Measurements from ENCODE around the gene GRIK2. TPM values are rescaled to one million over a fixed set of nuclear protein-coding genes. Genes with fewer than 3 reads are reported as not detected.

Gene GRIK2
- total RNA-seq, 2 donors from 2014 or later: 1.00 to 4.5 TPM

DNA sequence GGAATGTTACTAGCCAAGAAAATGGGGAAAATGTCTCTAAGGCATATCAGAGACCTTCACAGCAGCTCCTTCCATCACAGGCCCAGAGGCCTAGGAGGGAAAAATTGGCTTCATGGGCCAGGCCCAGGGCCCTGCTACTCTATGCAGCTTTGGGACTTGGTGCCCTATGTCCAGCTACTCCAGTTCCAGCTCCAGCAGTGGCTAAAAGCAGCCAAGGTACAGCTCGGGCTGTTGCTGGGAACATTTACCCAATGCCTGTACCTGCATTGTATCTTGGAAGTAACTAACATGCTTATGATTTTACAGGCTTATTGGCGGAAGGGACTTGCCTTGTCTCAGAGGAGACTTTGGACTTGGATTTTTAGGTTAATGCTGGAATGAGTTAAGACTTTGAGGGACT is 390.6 kb downstream of the GRIK2 start:
- Mint-ChIP-seq H3K36me3 (ENCODE audit: low read depth) (peaks cover 2% of the 10 kb centered on the region), H3K4me1 (no peaks in the 10 kb centered on the region), H3K9me3 (peaks cover 7% of the 10 kb centered on the region), H3K27me3 (ENCODE audit: insufficient read depth) (no peaks in the 10 kb centered on the region), H3K4me3 (no peak overlapping the region), H3K27ac (no peak overlapping the region)
- no peak overlapping the region for H3K9ac ChIP-seq (ENCODE audit: extremely low read depth, low read length, poor library complexity, severe bottlenecking)
- DNase-seq: no peak
- TF ChIP-seq, protein P1, sequence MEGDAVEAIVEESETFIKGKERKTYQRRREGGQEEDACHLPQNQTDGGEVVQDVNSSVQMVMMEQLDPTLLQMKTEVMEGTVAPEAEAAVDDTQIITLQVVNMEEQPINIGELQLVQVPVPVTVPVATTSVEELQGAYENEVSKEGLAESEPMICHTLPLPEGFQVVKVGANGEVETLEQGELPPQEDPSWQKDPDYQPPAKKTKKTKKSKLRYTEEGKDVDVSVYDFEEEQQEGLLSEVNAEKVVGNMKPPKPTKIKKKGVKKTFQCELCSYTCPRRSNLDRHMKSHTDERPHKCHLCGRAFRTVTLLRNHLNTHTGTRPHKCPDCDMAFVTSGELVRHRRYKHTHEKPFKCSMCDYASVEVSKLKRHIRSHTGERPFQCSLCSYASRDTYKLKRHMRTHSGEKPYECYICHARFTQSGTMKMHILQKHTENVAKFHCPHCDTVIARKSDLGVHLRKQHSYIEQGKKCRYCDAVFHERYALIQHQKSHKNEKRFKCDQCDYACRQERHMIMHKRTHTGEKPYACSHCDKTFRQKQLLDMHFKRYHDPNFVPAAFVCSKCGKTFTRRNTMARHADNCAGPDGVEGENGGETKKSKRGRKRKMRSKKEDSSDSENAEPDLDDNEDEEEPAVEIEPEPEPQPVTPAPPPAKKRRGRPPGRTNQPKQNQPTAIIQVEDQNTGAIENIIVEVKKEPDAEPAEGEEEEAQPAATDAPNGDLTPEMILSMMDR (conservative IDR thresholded peaks at IDR 0.05): no peak
- no peaks in the 10 kb centered on the region for H3K9me3 ChIP-seq (ENCODE audit: control insufficient read depth, low read length)
- no peak overlapping the region for H3K4me3 ChIP-seq (ENCODE audit: low read length)
- H3K27me3 ChIP-seq (ENCODE audit: control insufficient read depth, insufficient read depth, low read length, poor library complexity, severe bottlenecking): no peaks in the 10 kb centered on the region
- 68 to 72% methylated on average over 2 of the region's 2 CpGs for WGBS, 2 experiments (ENCODE audit: insufficient coverage in 1 of 2, insufficient read length in 1 of 2)
- H3K4me1 ChIP-seq (ENCODE audit: control insufficient read depth, insufficient read depth, low read length): no peaks in the 10 kb centered on the region
- no peak overlapping the region for H3K27ac ChIP-seq (ENCODE audit: low read depth, low read length)
- H3K36me3 ChIP-seq (ENCODE audit: control insufficient read depth, insufficient read depth, low read length): no peaks in the 10 kb centered on the region

DNA sequence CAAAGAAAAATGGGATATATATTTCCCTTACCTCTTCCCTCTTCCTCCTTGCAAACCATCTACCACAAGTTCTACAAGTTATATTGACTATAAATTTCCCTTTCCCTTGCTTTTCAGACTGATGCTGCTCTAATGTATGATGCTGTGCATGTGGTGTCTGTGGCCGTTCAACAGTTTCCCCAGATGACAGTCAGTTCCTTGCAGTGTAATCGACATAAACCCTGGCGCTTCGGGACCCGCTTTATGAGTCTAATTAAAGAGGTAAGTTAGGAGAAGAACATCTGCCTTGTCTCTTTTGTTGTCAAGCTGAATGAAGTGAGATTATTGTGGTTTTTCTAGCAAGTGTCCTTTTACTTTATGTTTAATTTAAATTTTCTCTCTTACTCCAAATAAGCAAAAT is 406.0 kb downstream of the GRIK2 start:
- no peak for DNase-seq
- Histone ChIP-seq H3K9ac (ENCODE audit: extremely low read depth, low read length, poor library complexity, severe bottlenecking) (no peak overlapping the region), H3K9me3 (ENCODE audit: control insufficient read depth, low read length) (peaks cover 2% of the 10 kb centered on the region), H3K36me3 (ENCODE audit: control insufficient read depth, insufficient read depth, low read length) (no peaks in the 10 kb centered on the region), H3K27me3 (ENCODE audit: control insufficient read depth, insufficient read depth, low read length, poor library complexity, severe bottlenecking) (no peaks in the 10 kb centered on the region), H3K4me1 (ENCODE audit: control insufficient read depth, insufficient read depth, low read length) (no peaks in the 10 kb centered on the region), H3K4me3 (ENCODE audit: low read length) (no peak overlapping the region), H3K27ac (ENCODE audit: low read depth, low read length) (no peak overlapping the region)
- Mint-ChIP-seq H3K9me3 (peaks cover 4% of the 10 kb centered on the region), H3K27me3 (ENCODE audit: insufficient read depth) (no peaks in the 10 kb centered on the region), H3K4me3 (no peak overlapping the region), H3K4me1 (no peaks in the 10 kb centered on the region), H3K36me3 (ENCODE audit: low read depth) (peaks cover 4% of the 10 kb centered on the region), H3K27ac (no peak overlapping the region)
- TF ChIP-seq, protein P1 (conservative IDR thresholded peaks at IDR 0.05): no peak
- WGBS, 2 experiments (ENCODE audit: insufficient coverage in 1 of 2, insufficient read length in 1 of 2): 92 to 95% methylated on average over 4 to 5 of the region's 5 CpGs

DNA sequence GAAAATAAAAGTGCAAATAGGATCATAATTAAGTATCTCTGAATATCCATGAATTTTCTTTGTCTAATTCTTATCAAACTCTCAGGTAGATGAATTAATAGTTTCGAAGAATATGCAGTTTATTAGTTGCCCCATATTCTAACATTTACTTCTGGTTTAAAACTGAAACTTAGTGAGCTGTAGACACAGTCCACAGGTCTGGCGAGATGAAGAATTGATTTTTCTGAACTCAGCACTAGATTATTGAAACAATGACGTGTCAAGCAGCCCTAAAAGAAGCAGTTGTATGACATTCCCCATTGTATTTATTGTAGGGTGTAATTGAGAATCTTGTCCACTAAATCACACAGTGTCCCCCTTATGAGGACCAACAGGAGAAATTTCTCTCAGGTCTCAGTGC is 407.1 kb downstream of the GRIK2 start:
- Histone ChIP-seq H3K4me3 (ENCODE audit: low read length) (no peak overlapping the region), H3K27me3 (ENCODE audit: control insufficient read depth, insufficient read depth, low read length, poor library complexity, severe bottlenecking) (no peaks in the 10 kb centered on the region), H3K4me1 (ENCODE audit: control insufficient read depth, insufficient read depth, low read length) (no peaks in the 10 kb centered on the region), H3K36me3 (ENCODE audit: control insufficient read depth, insufficient read depth, low read length) (no peaks in the 10 kb centered on the region), H3K27ac (ENCODE audit: low read depth, low read length) (no peak overlapping the region), H3K9me3 (ENCODE audit: control insufficient read depth, low read length) (no peaks in the 10 kb centered on the region), H3K9ac (ENCODE audit: extremely low read depth, low read length, poor library complexity, severe bottlenecking) (no peak overlapping the region)
- Mint-ChIP-seq H3K9me3 (no peaks in the 10 kb centered on the region), H3K36me3 (ENCODE audit: low read depth) (no peaks in the 10 kb centered on the region), H3K4me1 (no peaks in the 10 kb centered on the region), H3K27ac (no peak overlapping the region), H3K27me3 (ENCODE audit: insufficient read depth) (no peaks in the 10 kb centered on the region), H3K4me3 (no peak overlapping the region)
- DNase-seq: no peak
- TF ChIP-seq, protein P1 (conservative IDR thresholded peaks at IDR 0.05): no peak
- 83% methylated on average over 3 of the region's 3 CpGs; no CpG with 5 or more reads in 1 of the 2 experiments for WGBS, 2 experiments (ENCODE audit: insufficient coverage in 1 of 2, insufficient read length in 1 of 2)

All from endodermal cell (in vitro differentiated cells).